Subcutaneous adipose tissue (tissue), 4 donors: ENCODE data around the gene RAD51B. TPM values are rescaled to one million over a fixed set of nuclear protein-coding genes. Genes with fewer than 3 reads are reported as not detected.

ENCODE experiments used
- total RNA-seq, 4 donors: library from RNA; depleted of rRNA; stranded (reverse); fragments of >200 nt; gene quantifications; one replicate each; pipeline ENCODE4 v1.1.0, GENCODE V29; 2016
- TF ChIP-seq, protein P1 (sequence below): fragments of 450-650 bp; IDR thresholded peaks from one replicate; pipeline ENCODE4 v1.5.1; 2016; ENCODE audit warnings: low read depth, mild to moderate bottlenecking, control low read depth, antibody characterized with exemption, moderate library complexity

The RAD51B gene
- total RNA-seq, 4 donors from 2014 or later: 9.7 to 24.1 (median 16.7) TPM

DNA sequence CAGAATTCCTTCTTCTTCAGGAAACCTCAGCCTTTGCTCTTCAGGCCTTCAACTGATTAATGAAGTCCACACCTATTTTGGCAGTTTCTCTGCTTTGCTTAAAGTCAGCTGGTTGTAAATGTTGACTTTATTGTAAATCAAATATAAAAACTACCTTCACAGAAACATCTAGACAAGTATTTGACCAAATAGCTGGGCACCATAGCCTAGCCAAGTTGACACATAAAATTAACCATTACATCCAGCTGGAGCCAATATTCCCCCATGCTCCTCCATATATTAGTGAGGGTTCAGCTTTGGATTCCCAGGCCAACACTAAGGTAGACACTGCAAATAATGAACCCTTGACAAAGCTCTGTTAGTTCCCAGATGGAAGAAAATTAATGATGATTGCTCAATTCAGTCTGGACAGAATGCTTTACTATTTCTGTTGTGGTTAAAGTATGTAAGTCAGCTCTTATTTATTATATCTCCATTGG is 847.8 kb downstream of the RAD51B start:
- TF ChIP-seq, protein P1, sequence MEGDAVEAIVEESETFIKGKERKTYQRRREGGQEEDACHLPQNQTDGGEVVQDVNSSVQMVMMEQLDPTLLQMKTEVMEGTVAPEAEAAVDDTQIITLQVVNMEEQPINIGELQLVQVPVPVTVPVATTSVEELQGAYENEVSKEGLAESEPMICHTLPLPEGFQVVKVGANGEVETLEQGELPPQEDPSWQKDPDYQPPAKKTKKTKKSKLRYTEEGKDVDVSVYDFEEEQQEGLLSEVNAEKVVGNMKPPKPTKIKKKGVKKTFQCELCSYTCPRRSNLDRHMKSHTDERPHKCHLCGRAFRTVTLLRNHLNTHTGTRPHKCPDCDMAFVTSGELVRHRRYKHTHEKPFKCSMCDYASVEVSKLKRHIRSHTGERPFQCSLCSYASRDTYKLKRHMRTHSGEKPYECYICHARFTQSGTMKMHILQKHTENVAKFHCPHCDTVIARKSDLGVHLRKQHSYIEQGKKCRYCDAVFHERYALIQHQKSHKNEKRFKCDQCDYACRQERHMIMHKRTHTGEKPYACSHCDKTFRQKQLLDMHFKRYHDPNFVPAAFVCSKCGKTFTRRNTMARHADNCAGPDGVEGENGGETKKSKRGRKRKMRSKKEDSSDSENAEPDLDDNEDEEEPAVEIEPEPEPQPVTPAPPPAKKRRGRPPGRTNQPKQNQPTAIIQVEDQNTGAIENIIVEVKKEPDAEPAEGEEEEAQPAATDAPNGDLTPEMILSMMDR: no peak

DNA sequence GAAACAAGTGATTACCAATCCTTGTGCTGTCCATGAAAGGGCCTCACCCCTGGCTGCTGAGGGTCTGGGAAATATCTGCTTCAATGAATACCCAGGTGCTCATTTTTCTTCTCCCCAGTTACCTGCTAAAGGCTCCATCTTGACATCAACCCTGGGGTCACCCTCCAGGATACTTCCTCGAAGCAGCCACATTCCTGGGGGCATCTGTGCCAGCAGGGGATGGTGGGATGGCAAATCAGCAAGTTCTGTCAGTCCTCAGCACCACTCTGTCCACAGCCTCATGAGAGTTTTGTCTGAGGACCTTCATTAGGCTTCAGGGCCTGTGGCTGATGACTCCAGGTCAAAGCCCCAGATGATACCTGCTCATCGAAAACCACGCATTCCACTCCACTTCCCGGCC is 848.4 kb downstream of the RAD51B start:
- TF ChIP-seq, protein P1: no peak

- TF ChIP-seq, protein P1: no peak
Observed at GRCh38 chr14:68668531-68668930, 849.0 kb downstream of the RAD51B start.

GRCh38 chr14:68669111-68669511 is 849.5 kb downstream of the RAD51B start:
- TF ChIP-seq, protein P1: no peak

DNA sequence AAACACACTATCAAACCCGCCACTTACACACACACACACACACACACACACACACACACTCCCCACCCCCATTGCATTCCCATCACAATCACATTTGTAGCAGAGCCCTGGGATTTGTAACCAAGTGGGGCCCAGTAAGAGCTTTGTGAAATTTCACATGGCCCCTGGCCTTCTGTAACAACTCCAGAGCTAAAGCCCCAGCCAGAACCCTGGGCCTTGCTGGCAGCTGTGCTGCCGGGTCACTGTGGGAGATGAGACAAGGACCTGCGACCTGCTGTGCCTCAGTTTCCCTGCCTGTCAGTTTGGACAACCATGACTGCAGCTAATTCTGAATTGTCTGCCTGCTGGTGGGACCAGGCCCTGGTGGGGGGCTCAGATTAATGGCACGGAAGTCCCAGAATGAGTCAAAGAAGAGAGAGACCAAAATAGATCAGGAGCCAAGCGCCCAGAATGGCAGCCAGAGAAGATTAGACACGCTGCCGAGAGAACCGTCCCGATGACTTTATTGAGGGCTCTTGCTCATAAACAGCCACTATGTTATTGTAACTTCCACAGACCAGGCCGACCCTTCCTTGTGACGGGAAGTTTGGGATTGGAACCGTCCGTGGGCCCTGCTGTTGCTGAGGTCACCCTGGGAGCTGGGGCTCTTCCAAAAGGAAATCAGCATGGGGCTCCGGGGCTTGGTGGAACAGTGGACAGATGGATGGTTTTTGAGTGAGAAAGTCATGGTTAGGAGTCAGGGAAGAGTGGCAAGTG is 850.2 kb downstream of the RAD51B start:
- TF ChIP-seq, protein P1: no peak

DNA sequence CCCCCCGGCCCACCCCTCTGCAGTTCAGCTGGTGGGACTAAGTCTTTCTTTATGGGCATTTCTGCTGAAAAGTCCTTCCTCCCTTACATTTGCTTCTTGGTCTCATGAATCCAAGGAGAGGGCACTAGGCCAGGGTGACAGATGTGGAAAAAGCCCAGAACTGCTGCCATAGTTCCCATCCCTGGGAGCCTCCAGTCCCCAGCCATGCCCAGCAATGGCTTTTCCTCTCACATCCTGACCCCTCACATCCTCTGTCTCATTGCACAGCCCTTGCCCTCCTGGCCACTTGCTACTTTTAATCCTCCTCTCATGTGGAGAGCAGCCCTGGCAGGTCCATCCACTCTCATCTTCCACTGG is 850.8 kb downstream of the RAD51B start:
- TF ChIP-seq, protein P1: no peak

GRCh38 chr14:68671909-68672308 is 852.3 kb downstream of the RAD51B start:
- TF ChIP-seq, protein P1: no peak
